Activated CD8-positive, alpha-beta T cell treated with anti-CD3 and anti-CD28 coated beads, Interleukin-2, amount 10 ng/mL, durations not matched to agents 7 days and 5 days (primary cell): Measurements from ENCODE around the gene ZNF628. TPM values are rescaled to one million over a fixed set of nuclear protein-coding genes. Genes with fewer than 3 reads are reported as not detected.

Experiments used
- ATAC-seq: fragments of 150-1000 bp; cut with Tn5 transposase; one replicate; pipeline ENCODE4 v1.10.0; 2021; ENCODE audit warnings: moderate library complexity
- CTCF ChIA-PET: fragments of 350-600 bp; sonication (Branson Sonifier 250); formaldehyde crosslinking; loops from one replicate; lab custom pipeline; 2021; ENCODE audit warnings: antibody characterized with exemption; lab: Charles Lee
- POLR2A ChIA-PET: fragments of 350-600 bp; sonication (Branson Sonifier 250); formaldehyde crosslinking; loops from one replicate; lab custom pipeline; 2021; ENCODE audit warnings: antibody characterized with exemption; lab: Charles Lee
- DNase-seq: peaks from one replicate; pipeline ENCODE4 v3.0.0-alpha.2; 2020
- H3K27ac Mint-ChIP-seq: one replicate; pipeline ENCODE4 v1.8.0; 2021; ENCODE audit warnings: mild to moderate bottlenecking, mixed read lengths
- H3K27me3 Mint-ChIP-seq: one replicate; pipeline ENCODE4 v1.8.0; 2021; ENCODE audit warnings: low read depth, mixed read lengths
- H3K36me3 Mint-ChIP-seq: one replicate; pipeline ENCODE4 v1.8.0; 2021; ENCODE audit warnings: low read depth, mixed read lengths
- H3K4me1 Mint-ChIP-seq: one replicate; pipeline ENCODE4 v1.8.0; 2021; ENCODE audit warnings: low read depth, mixed read lengths
- H3K4me3 Mint-ChIP-seq: one replicate; pipeline ENCODE4 v1.8.0; 2021; ENCODE audit warnings: mild to moderate bottlenecking, mixed read lengths
- H3K9me3 Mint-ChIP-seq: one replicate; pipeline ENCODE4 v1.8.0; 2022; ENCODE audit warnings: mixed read lengths; ENCODE audit not compliant: insufficient read depth
- total RNA-seq, 2 experiments: library from RNA; stranded (reverse); gene quantifications; one replicate each; pipeline ENCODE4 v1.2.3, GENCODE V29; 2021

ZNF628 gene
- total RNA-seq, 2 experiments from 2014 or later, result 10.2 to 11.6 TPM

DNA sequence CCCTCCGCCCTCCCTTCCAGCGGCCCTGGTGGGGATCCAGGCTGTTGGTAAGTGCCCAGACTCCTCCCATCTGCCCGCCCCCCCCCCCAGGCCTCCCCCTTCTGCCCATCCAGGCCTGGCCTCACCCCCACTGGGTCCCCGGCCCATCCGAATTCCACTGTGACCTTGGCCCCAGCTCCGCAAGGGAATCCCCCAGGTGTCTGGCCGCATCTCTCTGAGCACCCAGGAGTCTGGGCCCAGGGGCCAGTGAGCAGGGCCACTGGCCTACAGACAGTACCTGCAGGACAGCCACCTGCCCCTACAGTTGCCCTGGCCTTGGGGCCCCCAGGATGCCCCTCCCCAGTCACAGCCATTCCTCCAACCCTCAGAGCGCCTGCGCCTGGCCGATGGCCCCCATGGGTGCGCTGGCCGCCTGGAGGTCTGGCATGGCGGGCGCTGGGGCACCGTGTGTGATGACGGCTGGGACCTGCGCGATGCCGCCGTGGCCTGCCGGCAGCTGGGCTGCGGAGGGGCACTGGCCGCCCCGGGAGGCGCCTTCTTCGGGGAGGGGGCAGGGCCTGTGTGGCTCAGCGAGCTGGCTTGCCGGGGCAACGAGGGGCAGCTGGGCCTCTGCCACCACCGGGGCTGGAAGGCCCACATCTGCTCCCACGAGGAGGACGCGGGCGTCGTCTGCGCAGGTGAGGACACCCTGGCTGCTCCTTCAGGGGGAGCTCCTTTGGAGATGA, 12.7 kb downstream of the ZNF628 start:
- Mint-ChIP-seq H3K4me3 (no peak overlapping the region), H3K36me3 (no peaks in the 10 kb centered on the region), H3K4me1 (peaks cover 13% of the 10 kb centered on the region), H3K27ac (no peak overlapping the region), H3K9me3 (no peaks in the 10 kb centered on the region), H3K27me3 (no peaks in the 10 kb centered on the region)
- ChIA-PET POLR2A (no interaction called here), CTCF (interaction anchor here (1.3 kb wide), 1 partner anchor 15 kb away, joined by 6 read pairs; no protein-coding TSS in a partner anchor)
- DNase-seq (no peak), ATAC-seq (no peak)

DNA sequence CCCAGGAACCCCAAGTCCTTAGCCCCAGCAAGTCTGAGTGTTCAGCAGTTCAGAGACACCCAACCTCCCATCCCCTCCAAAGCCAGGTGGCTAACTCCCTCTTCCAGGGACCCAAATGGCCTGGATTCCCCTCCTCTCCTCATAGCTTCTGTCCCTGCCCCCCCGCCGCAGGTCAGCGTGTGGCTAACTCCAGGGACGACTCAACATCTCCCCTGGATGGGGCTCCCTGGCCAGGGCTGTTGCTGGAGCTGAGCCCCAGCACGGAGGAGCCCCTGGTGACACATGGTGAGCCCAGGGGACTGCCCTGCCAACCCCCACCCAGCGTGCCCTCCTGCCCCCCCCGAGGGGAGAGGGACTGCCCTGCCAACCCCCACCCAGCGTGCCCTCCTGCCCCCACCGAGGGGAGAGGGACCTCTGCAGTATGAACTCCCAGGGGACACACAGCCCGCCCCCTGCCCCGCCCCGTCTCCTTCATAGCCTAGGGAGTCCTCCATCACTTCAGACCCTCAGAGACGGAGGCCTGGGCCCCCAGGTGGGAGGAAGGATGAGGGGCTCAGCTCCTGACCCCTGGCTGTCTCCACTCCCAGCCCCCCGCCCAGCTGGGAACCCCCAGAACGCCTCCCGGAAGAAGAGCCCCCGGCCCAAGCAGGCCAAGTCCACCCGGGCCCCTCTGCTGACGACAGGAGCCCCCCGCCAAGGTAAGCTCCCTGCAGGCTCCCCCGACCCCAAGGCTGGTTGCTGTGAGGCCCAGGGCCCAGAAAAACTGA, 13.5 kb downstream of the ZNF628 start:
- CTCF ChIA-PET, result interaction anchor here (1.3 kb wide), 1 partner anchor 14 kb away, joined by 6 read pairs; no protein-coding TSS in a partner anchor
- Mint-ChIP-seq H3K27me3 (no peaks in the 10 kb centered on the region), H3K4me3 (no peak overlapping the region), H3K9me3 (no peaks in the 10 kb centered on the region), H3K27ac (no peak overlapping the region), H3K4me1 (peaks cover 13% of the 10 kb centered on the region), H3K36me3 (no peaks in the 10 kb centered on the region)
- POLR2A ChIA-PET, result no interaction called here
- ATAC-seq (no peak), DNase-seq (no peak)

DNA sequence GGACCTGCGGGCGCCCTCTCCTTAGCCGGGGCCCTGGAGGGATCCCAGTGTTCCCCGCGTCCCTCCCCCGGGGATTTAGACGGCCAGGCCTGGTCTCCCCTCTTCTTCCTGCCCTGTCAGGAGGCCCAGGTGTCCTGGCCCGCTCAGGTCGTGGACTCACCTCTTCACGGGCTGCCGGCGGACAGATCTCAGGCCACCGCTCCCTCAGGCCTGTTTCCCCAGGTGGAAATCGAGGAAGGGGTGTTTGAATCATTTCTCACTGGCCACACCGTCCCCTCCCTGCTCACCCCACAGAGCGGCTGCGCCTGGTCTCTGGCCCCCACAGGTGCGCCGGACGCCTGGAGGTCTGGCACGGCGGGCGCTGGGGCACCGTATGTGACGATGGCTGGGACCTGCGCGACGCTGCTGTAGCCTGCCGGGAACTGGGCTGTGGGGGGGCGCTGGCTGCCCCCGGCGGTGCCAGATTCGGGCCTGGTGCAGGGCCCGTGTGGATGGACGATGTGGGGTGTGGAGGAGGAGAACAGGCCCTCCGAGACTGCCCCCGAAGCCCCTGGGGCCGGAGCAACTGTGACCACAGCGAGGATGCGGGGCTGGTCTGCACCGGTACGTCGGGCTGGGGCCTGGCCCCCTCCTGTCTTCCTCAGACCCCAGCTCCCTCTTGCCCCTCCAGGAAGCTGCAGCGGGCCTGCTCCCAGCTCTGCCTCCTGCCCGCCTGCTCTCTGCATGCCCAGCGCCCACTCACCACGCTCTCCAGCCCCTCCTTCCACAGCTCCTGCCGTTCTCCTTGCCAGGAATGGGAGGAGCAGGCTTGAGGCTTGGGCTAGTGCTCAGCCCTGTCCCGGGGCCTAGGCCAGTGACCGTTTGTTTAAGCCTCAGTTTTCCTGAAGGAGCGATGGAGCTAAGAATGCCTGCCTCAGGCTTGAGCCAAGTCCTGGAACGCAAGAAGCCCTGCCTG, 14.3 kb downstream of the ZNF628 start:
- no peak for DNase-seq
- no peak overlapping the region for H3K4me3 Mint-ChIP-seq
- no peaks in the 10 kb centered on the region for H3K27me3 Mint-ChIP-seq
- ChIA-PET CTCF (interaction anchor here (5.6 kb wide), 1 partner anchor 14 kb away, joined by 39 read pairs; no protein-coding TSS in a partner anchor), POLR2A (no interaction called here)
- H3K9me3 Mint-ChIP-seq, result no peaks in the 10 kb centered on the region
- no peaks in the 10 kb centered on the region for H3K36me3 Mint-ChIP-seq
- H3K27ac Mint-ChIP-seq, result no peak overlapping the region
- ATAC-seq, result no peak
- H3K4me1 Mint-ChIP-seq, result peaks cover 11% of the 10 kb centered on the region

DNA sequence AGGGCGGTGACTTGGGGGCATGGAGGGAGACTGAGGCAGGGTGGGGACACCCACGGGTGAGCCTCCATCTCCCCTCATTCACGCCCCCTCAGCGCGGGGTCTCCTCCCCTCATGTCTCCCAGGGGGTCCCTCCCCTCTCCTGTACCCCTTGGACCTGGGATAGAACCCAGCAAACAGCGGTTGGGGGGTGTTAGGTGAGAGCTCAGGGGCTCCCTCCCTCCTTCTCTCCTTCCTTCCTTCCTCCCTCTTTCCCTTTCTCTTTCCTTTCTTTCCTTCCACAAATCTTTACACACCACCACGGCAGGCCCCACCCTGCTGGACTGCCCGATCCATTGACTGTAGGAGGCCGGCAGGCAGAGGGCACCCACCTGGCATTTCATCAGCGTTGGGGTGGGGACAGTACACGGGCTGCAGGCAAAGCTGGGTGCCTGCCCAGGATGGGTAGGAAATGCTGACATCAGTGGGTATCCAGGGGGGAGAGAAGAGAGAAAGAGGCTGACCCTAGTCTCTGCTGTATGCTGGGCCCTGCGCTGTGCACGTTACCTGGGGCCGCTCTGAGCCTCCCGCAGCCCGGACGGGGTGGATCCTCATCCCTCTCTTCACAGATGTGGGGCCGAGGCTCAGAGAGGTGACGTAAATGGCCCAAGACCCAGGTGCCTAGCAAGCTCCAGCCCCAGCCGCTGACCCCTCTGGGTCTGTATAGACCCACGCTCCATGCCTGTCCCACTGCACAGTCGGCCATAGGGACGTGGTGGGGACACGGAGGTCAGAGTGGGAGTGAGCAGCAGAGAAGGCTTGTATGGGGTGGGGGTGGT, 15.3 kb downstream of the ZNF628 start:
- no peak overlapping the region for H3K4me3 Mint-ChIP-seq
- no peak overlapping the region for H3K27ac Mint-ChIP-seq
- no peaks in the 10 kb centered on the region for H3K27me3 Mint-ChIP-seq
- ATAC-seq (no peak), DNase-seq (no peak)
- ChIA-PET CTCF (interaction anchor here (5.6 kb wide), 1 partner anchor 13 kb away, joined by 39 read pairs; no protein-coding TSS in a partner anchor), POLR2A (no interaction called here)
- no peaks in the 10 kb centered on the region for H3K9me3 Mint-ChIP-seq
- peaks cover 7% of the 10 kb centered on the region for H3K4me1 Mint-ChIP-seq
- H3K36me3 Mint-ChIP-seq, result no peaks in the 10 kb centered on the region

DNA sequence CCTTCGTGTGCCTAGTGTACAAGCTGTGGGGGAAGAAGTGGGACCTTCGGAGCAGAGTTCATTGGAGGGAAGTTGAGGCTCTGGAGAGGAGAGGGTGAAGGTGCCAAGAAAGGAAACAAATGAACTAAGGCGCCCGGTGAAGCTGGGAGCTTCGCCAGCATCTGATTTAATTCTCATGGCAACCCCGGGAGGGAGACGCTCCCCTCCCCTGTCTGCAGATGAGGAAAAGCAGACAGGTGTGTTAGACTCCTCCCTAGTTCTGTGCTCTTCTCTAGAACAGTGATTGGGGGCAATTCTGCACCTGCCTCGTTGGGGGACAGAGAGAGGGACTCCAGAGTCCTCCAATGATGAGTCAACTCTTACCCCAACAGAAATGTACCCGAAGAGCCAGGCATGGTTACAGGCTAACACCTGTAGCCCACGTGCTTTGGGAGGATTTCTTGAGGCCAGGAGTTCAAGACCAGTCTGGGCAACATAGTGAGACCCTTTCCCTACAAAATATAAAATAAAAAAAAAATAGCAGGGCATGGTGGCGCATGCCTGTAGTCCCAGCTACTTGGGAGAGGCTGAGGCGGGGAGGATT, 16.0 kb downstream of the ZNF628 start:
- Mint-ChIP-seq H3K4me1 (peaks cover 2% of the 10 kb centered on the region), H3K27me3 (no peaks in the 10 kb centered on the region), H3K9me3 (no peaks in the 10 kb centered on the region), H3K27ac (no peak overlapping the region), H3K4me3 (no peak overlapping the region), H3K36me3 (no peaks in the 10 kb centered on the region)
- POLR2A ChIA-PET, result interaction anchor here (0.6 kb wide), 1 partner anchor 212 kb away, joined by 3 read pairs; no protein-coding TSS in a partner anchor
- ATAC-seq (no peak), DNase-seq (no peak)
- CTCF ChIA-PET, result interaction anchor here (5.6 kb wide), 1 partner anchor 12 kb away, joined by 39 read pairs; no protein-coding TSS in a partner anchor

DNA sequence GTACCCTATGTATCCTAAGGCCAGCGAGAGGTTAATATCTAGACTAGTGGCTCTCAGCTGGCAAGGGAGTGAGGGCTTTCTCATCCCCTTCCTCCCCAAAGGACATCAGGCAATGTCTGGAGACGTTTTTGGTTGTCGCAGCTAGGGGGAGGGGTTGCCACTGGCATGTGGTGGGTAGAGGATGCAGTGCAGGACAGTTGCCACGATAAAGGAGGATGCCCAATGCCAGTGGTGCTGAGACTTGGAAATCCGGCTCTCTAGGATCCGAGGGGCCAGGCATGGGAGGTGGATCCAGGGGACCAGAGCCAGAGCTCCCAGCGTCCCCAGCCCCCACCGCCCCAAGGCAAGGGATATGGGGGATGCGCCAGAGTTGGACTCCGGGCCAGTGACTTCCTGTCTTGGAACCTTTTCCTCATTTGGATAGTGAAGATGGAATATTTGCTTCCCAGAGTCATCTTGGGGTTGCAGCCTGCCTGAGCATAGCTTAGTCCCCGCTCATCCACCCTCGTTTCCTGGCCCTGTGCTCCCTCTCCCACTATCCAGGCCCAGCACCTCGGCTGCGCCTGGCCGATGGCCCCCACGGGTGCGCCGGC, 16.7 kb downstream of the ZNF628 start:
- H3K9me3 Mint-ChIP-seq, result no peaks in the 10 kb centered on the region
- POLR2A ChIA-PET, result interaction anchor here (1.3 kb wide), 1 partner anchor 16 kb away, joined by 3 read pairs; no protein-coding TSS in a partner anchor
- no peak for ATAC-seq
- H3K4me1 Mint-ChIP-seq, result no peaks in the 10 kb centered on the region
- no peak overlapping the region for H3K4me3 Mint-ChIP-seq
- H3K36me3 Mint-ChIP-seq, result no peaks in the 10 kb centered on the region
- DNase-seq, result no peak
- H3K27ac Mint-ChIP-seq, result no peak overlapping the region
- CTCF ChIA-PET, result interaction anchor here (4.6 to 5.6 kb wide), 2 partner anchors 11 to 26 kb away, joined by 16 to 39 read pairs; no protein-coding TSS in a partner anchor
- H3K27me3 Mint-ChIP-seq, result no peaks in the 10 kb centered on the region

DNA sequence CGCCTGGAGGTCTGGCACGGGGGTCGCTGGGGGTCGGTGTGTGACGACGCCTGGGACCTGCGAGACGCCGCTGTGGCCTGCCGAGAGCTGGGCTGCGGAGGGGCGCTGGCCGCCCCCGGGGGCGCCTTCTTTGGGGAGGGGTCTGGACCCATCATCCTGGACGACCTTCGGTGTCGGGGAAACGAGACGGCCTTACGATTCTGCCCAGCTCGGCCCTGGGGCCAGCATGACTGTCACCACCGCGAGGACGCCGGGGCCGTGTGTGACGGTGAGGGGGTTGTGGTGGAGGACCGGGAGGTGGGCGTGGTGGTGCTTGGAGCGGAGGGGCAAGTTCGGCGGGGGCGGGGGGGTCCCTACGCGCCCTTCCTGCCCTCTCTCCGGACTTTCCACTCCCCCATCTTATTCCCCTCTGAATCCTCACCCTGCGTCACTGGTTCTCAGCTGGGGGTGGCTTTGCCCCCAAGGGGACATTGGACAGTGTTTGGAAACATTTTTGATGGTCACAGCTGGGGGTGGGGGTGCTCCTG, 17.3 kb downstream of the ZNF628 start:
- no peak for DNase-seq
- no peak overlapping the region for H3K27ac Mint-ChIP-seq
- no peaks in the 10 kb centered on the region for H3K4me1 Mint-ChIP-seq
- CTCF ChIA-PET, result interaction anchor here (4.6 to 5.6 kb wide), 2 partner anchors 11 to 27 kb away, joined by 16 to 39 read pairs; no protein-coding TSS in a partner anchor
- H3K36me3 Mint-ChIP-seq, result no peaks in the 10 kb centered on the region
- no peaks in the 10 kb centered on the region for H3K9me3 Mint-ChIP-seq
- no peak for ATAC-seq
- no peaks in the 10 kb centered on the region for H3K27me3 Mint-ChIP-seq
- H3K4me3 Mint-ChIP-seq, result no peak overlapping the region
- POLR2A ChIA-PET, result interaction anchor here (1.3 kb wide), 1 partner anchor 17 kb away, joined by 3 read pairs; no protein-coding TSS in a partner anchor

DNA sequence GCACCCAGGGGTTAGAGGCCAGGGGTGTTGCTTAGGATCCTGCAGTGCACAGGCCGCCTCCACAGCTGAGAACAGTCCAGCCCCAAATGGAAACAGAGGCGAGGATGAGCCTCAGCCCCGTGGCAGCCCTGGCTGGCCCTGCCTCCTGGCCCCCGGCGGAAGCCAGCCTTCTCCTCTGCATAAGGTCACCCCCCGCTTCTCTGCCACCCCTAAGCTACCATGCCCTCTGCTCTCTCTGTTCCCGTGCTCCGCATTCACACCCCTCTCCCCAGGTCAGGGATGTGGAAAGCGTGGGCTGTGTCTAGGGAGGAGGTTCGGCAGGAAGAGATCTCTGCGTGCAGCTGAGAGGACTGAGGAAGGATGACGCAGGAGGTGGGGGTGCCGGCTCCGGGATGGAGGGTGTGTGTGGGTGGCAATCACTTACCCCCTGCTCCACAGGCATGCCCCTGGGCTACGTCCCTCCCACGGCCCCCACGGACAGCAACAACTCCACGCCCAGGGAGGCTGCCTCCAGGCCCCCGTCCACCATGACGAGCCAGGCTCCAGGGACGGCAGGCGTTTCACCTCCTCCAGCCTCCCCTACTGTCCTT, 17.9 kb downstream of the ZNF628 start:
- no peaks in the 10 kb centered on the region for H3K36me3 Mint-ChIP-seq
- POLR2A ChIA-PET, result interaction anchor here (1.3 kb wide), 1 partner anchor 17 kb away, joined by 3 read pairs; no protein-coding TSS in a partner anchor
- H3K4me3 Mint-ChIP-seq, result no peak overlapping the region
- ATAC-seq, result peak; percentile 49
- H3K27ac Mint-ChIP-seq, result peak overlapping the region; percentile 23
- no peaks in the 10 kb centered on the region for H3K27me3 Mint-ChIP-seq
- H3K4me1 Mint-ChIP-seq, result no peaks in the 10 kb centered on the region
- no peak for DNase-seq
- CTCF ChIA-PET, result interaction anchor here (4.6 to 5.6 kb wide), 2 partner anchors 10 to 27 kb away, joined by 16 to 39 read pairs; no protein-coding TSS in a partner anchor
- no peaks in the 10 kb centered on the region for H3K9me3 Mint-ChIP-seq

DNA sequence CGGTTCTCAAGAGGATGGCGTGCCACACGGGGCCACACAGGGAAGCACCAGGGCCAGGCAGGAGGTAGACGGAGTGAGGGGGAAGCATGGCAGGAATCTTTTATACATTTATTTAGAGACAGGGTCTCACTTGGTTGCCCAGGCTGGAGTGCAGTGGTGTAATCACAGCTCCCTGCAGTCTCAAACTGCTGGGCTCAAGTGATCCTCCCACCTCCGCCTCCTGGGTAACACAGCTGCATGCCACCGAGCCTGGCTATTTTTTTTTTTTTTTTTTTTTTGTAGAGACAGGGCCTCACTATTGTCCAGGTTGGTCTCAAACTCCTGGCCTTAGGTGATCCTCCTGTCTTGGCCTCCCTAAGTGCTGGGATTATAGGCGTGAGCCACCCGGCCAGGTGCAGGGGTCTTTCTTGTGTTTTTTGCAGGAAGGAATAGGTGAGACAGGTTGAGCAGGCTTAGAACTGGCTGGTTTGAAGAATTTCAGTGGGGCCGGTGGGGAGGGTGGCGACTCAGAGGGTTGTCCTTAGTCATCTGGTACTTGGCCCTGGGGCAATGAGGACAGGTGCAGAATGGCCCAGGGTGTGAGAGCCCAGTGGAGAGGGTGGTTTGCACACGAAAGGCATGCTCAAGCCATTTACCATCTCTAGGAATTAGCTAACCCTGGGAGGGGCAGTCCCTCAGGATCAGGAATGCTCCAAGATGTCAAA, 19.4 kb downstream of the ZNF628 start:
- POLR2A ChIA-PET, result no interaction called here
- CTCF ChIA-PET, result interaction anchor here (4.6 to 5.6 kb wide), 2 partner anchors 9 to 29 kb away, joined by 16 to 39 read pairs; no protein-coding TSS in a partner anchor
- DNase-seq (no peak), ATAC-seq (no peak)
- Mint-ChIP-seq H3K27me3 (no peaks in the 10 kb centered on the region), H3K27ac (no peak overlapping the region), H3K4me3 (no peak overlapping the region), H3K36me3 (no peaks in the 10 kb centered on the region), H3K9me3 (no peaks in the 10 kb centered on the region), H3K4me1 (no peaks in the 10 kb centered on the region)
